HepG2 (cell line): ENCODE measurements around the gene PRM3. TPM values are rescaled to one million over a fixed set of nuclear protein-coding genes. Genes with fewer than 3 reads are reported as not detected.

ENCODE experiments used
- ATF7-NPFF ChIP-seq: sonication (generic); formaldehyde crosslinking; IDR thresholded peaks from 2 replicates; pipeline ENCODE4 v1.8.1; 2023; ENCODE audit warnings: mild to moderate bottlenecking, low read depth, missing genetic modification reagents, moderate library complexity
- BRD4 ChIP-seq: sonication (generic); formaldehyde crosslinking; IDR thresholded peaks from 2 replicates; pipeline ENCODE4 v1.4.0; 2020; ENCODE audit warnings: missing genetic modification reagents
- ETV6 ChIP-seq: sonication (generic); formaldehyde crosslinking; conservative IDR thresholded peaks from 2 replicates; pipeline ENCODE4 v1.4.0; 2020; ENCODE audit warnings: missing genetic modification reagents
- HIVEP1 ChIP-seq: sonication (generic); formaldehyde crosslinking; IDR thresholded peaks from 2 replicates; pipeline ENCODE4 v1.4.0; 2020; ENCODE audit warnings: mild to moderate bottlenecking, missing genetic modification reagents
- MAFG ChIP-seq: sonication (generic); formaldehyde crosslinking; IDR thresholded peaks from 2 replicates; pipeline ENCODE4 v1.5.1; 2020; ENCODE audit warnings: mild to moderate bottlenecking, missing genetic modification reagents
- MED1 ChIP-seq: sonication (generic); formaldehyde crosslinking; IDR thresholded peaks from 2 replicates; pipeline ENCODE4 v1.4.0; 2020; ENCODE audit warnings: missing genetic modification reagents
- MLXIP ChIP-seq: sonication (generic); formaldehyde crosslinking; IDR thresholded peaks from 2 replicates; pipeline ENCODE4 v1.9.0; 2021; ENCODE audit warnings: missing genetic modification reagents, borderline replicate concordance
- NBN ChIP-seq: fragments of 450-650 bp; conservative IDR thresholded peaks from 2 replicates; pipeline ENCODE4 v1.6.1; 2017
- NCOA2 ChIP-seq: sonication (generic); formaldehyde crosslinking; IDR thresholded peaks from 2 replicates; pipeline ENCODE4 v1.8.0; 2022; ENCODE audit warnings: inconsistent platforms
- RERE ChIP-seq: IDR thresholded peaks from 2 replicates; pipeline ENCODE4 v1.6.1; 2016; ENCODE audit warnings: low read depth, missing genetic modification reagents, missing compliant biosample characterization
- ZBTB37 ChIP-seq: sonication (generic); formaldehyde crosslinking; IDR thresholded peaks from 2 replicates; pipeline ENCODE4 v1.4.0; 2020; ENCODE audit warnings: mild to moderate bottlenecking, missing genetic modification reagents
- ZBTB38 ChIP-seq: sonication (generic); formaldehyde crosslinking; IDR thresholded peaks from 2 replicates; pipeline ENCODE4 v1.5.1; 2020; ENCODE audit warnings: mild to moderate bottlenecking, missing genetic modification reagents
- ZNF225 ChIP-seq: sonication (generic); formaldehyde crosslinking; IDR thresholded peaks from 2 replicates; pipeline ENCODE4 v1.4.0; 2020; ENCODE audit warnings: mild to moderate bottlenecking, missing genetic modification reagents
- ZNF30 ChIP-seq: sonication (generic); formaldehyde crosslinking; IDR thresholded peaks from 2 replicates; pipeline ENCODE4 v1.5.0; 2020; ENCODE audit warnings: mild to moderate bottlenecking, missing genetic modification reagents
- ZNF614 ChIP-seq: IDR thresholded peaks from 2 replicates; pipeline ENCODE4 v1.6.1; 2018; ENCODE audit warnings: missing biosample characterization, missing genetic modification reagents, inconsistent platforms, borderline replicate concordance
- ZNF629 ChIP-seq: sonication (generic); formaldehyde crosslinking; conservative IDR thresholded peaks from 2 replicates; pipeline ENCODE4 v1.5.0; 2020; ENCODE audit warnings: missing genetic modification reagents
- polyA plus RNA-seq, 8 experiments: library from polyadenylated mRNA; depleted of rRNA in 3 of 8; stranded (reverse) in 7 of 8; unstranded in 1 of 8; fragments of >200 nt; fragmentation: Illumina TruSeq in 4 of 8; extraction: Trizol in 4 of 8; gene quantifications; 2 replicates each; pipeline versions ENCODE4 v1.2.1 to v1.2.3, GENCODE V29; 2011 to 2016; ENCODE audit warnings: low read depth in 4 of 8, missing spikeins in 1 of 8, mixed read lengths in 1 of 8; ENCODE audit not compliant: insufficient read depth in 1 of 8
- total RNA-seq, 5 experiments: library from RNA; depleted of rRNA; stranded (reverse); fragments of >200 nt; fragmentation: Illumina TruSeq; extraction: Trizol; gene quantifications; 2 replicates each; pipeline ENCODE4 v1.2.3, GENCODE V29; 2016; ENCODE audit warnings: low read depth in 1 of 5

Gene PRM3
- total and polyA plus RNA-seq, 2 of the 13 experiments (the other 11 are each of a cell fraction or from before 2014, with no cell fraction given): not detected

GRCh38 chr16:11312718-11313492 is 39.5 kb upstream of the PRM3 start (continued):
- TF ChIP-seq ZNF614 (peak; percentile 52; the same call in 1 of the 2 replicates), MLXIP (CRISPR knock-in tag) (no peak), NCOA2 (no peak), ZNF629 (CRISPR knock-in tag) (peak; percentile 33; the same call in 1 of the 2 replicates), ZNF225 (CRISPR knock-in tag) (no peak; the same call in 1 of the 2 replicates), ATF7-NPFF (CRISPR knock-in tag) (peak; percentile 51; the same call in 1 of the 2 replicates), ZBTB37 (no peak), HIVEP1 (CRISPR knock-in tag) (no peak), ZNF30 (CRISPR knock-in tag) (0 out of 2 replicates have a peak, but pooled peaks have one; percentile 53), RERE (no peak), MED1 (0 out of 2 replicates have a peak, but pooled peaks have one; percentile 42), MAFG (CRISPR knock-in tag) (0 out of 2 replicates have a peak, but pooled peaks have one; percentile 17), BRD4 (CRISPR knock-in tag) (0 out of 2 replicates have a peak, but pooled peaks have one; percentile 38), ZBTB38 (peak; percentile 70; the same call in 1 of the 2 replicates), NBN (no peak), ETV6 (CRISPR knock-in tag) (peak; percentile 75; the same call in 1 of the 2 replicates)
